ENCODE measurements around the gene IFITM1.
"Not testable (repeated sequence)": the region's sequence is repeated elsewhere in the genome, so short reads cannot be mapped to it uniquely, and the experiment has no call there.

Gene IFITM1

GRCh38 chr11:282630-283360, 31.0 kb upstream of the IFITM1 start:
- no peak for DNase-seq

DNA sequence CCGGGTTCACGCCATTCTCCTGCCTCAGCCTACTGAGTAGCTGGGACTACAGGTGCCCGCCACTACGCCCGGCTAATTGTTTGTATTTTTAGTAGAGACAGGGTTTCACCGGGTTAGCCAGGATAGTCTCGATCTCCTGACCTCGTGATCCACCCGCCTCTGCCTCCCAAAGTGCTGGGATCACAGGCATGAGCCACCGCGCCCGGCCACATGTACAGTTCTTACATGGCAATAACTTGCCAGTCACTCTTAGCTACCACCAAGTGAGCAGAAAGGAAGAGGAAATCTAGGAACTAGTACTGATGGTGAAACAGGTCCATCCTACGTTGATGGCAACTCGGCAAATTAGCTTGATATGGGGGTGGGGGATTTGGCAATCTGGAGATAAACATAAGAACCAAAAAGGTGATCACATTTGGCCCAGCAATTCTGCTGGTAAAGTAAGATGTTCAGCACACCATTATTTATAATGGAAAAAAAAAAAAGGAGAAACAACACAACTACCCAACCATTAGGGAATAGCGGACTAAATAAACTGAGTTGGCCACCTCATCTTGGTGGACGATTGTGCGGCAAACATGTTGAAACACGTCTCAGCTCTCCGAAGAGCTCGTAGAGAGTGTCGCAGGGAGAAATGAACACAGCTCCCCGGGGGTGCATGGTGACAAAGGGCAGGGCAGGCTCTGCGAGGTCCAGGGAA, 30.3 kb upstream of the IFITM1 start:
- no peak for DNase-seq

DNA sequence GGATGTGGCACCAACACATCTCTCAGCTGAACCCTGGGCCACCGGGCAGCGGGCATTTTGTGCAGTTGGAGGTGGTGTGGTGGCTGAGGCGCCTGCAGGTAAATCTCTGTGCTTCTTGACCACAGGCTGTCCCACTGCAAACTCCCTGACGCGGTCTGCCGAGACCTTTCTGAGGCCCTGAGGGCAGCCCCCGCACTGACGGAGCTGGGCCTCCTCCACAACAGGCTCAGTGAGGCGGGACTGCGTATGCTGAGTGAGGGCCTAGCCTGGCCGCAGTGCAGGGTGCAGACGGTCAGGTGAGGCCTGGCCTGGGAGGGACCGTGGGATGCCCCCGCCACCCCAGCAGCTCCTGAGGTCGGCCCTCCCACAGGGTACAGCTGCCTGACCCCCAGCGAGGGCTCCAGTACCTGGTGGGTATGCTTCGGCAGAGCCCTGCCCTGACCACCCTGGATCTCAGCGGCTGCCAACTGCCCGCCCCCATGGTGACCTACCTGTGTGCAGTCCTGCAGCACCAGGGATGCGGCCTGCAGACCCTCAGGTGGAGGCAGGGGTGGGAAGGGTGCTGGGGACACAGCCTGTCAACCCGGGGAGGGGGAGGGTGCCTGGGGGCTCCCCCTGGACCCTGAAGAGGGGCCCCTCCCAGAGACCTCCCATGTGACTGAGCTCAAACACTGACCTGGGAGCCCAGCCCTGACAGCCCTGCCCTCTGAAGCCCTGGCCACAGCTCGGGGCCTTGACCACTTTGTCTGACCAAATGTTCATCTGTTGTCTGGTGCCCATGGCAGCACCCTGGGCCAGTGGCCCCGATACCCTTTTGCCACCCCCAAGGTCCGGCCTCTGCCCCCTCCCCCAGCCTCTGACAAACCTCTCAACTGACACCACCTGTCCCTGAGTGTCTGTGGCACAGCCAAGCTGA, 29.5 kb upstream of the IFITM1 start:
- peak; percentile 27 for DNase-seq

DNA sequence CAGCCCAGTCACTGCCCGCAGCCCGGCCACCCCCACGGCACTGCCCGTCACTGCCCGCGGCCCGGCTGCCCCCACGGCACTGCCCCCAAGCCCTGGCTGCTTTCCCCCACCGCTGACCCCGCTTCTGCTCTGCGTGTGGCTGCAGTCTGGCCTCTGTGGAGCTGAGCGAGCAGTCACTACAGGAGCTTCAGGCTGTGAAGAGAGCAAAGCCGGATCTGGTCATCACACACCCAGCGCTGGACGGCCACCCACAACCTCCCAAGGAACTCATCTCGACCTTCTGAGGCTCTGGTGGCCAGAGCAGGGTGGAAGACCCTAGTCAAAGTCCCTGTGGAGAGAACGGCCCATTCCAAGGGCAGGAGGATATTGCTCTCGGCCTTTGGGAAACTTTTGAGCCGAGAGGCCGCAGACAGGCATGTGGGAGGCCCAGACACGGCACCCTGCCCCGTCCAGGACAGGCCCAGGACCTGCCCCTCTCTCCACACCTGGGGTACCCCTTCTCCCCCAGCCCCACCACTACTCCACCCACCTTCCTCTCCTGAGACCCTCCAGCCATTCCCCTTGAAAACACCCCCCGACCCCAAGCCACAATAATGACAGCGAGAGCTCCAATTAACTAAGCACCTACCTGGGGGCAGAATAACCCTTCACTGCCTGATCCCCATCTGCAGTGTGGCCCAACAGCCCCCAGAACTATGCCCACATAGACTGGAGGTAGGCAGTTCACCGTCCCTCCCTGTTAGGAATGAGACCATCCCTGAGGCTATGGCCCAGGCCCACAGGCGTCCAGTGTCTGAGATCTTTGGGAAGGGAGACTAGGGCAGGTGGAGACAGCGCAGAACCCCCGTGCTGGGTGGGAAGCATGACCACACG, 28.6 kb upstream of the IFITM1 start:
- peak; percentile 16 for DNase-seq

DNA sequence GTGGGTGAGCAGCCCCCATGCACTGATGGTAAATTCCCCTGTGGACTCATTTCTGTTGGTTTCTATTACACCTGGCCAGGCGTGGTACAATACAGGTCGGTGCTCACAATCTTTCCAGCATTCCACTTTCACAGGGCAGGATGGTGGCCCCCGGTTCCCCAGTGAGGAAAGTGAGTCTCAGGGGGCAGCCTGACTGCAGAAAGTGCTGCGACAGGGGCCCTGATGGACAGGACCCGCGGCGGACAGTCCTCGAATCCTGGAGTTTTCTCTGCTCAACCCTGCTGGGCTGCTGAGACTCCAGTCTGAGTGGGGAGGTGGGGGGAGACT, 28.0 kb upstream of the IFITM1 start:
- no peak for DNase-seq

DNA sequence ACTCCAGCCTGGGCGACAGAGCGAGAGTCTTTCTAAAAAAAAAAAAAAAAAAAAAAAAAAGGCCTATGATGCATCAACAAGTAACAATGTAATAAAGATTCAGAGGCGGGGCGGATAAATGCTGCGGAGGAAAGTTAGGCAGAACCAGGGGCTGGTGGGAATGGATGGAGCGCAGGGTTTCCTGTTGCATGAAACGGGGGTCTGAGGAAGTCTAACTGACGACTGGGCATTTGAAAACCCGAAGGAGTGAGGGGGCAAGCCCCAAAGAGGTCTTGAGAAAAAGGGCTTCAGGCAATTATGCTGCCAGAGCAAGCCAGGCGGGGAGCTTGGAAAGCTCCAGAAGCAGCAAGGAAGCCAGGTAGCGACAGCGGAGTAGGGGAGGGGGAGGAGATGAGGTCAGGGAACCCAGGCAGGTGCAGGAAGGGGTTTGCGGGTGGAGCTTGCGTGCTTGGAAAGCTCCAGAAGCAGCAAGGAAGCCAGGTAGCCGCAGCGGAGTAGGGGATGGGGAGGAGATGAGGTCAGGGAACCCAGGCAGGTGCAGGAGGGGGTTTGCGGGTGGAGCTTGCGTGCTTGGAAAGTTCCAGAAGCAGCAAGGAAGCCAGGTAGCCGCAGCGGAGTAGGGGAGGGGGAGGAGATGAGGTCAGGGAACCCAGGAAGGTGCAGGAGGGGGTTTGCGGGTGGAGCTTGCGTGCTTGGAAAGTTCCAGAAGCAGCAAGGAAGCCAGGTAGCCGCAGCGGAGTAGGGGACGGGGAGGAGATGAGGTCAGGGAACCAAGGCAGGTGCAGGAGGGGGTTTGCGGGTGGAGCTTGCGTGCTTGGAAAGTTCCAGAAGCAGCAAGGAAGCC, 26.6 kb upstream of the IFITM1 start:
- DNase-seq: not testable (repeated sequence)

DNA sequence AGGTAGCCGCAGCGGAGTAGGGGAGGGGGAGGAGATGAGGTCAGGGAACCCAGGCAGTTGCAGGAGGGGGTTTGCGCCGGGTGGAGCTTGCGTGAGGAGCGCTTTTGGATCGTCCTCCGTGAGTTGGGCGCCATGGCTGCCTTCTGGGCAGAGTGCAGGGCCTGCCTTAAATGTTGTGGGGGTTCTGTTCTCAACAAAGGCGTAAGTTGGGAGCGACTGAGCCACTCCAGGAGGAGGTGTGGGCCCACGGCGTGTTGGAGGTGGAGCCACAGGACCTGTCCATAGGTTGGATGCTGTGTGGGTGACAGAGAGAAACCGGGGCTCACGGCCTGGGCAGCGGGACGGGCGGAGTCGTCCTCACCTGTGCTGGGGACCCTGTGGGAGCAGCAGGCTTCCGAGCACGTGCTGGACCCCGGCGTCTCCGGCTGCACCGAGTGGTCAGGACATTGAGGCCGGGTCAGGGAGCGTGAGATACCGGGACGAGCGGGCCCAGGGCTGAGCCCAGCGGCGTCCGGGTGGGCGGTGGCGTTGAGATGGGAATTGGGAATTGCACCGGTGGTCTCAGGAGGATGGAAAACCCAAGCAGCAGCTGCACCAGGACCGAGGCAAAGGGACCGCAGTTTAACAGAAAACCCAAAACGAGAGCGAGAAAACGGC, 25.9 kb upstream of the IFITM1 start:
- peak; percentile 21 for DNase-seq

GRCh38 chr11:288478-289397, 25.1 kb upstream of the IFITM1 start, which contains the start of gene PGGHG:
PGGHG (plus strand) TSS chr11:289126; CDS start chr11:289817, 691 bp downstream.
- DNase-seq: peak; percentile 74

DNA sequence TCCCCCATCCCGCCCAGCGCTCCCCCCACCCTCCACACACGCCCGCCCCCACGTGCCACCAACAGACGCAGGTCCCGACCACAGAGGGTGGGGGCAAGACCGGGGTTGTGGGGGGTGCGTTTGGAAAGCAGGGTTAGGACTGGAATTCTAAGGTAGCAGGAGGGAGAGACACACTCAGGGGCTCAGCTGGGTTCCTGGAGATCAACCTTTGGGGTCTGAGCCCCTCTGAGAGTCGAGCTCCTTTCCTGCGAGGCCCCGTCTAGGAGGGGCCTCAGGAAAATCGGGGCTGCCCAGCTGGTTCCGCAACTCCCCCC, 24.5 kb upstream of the IFITM1 start:
- DNase-seq: no peak

- peak; percentile 37 for DNase-seq
Observed at GRCh38 chr11:289712-290620, 23.9 kb upstream of the IFITM1 start.

DNA sequence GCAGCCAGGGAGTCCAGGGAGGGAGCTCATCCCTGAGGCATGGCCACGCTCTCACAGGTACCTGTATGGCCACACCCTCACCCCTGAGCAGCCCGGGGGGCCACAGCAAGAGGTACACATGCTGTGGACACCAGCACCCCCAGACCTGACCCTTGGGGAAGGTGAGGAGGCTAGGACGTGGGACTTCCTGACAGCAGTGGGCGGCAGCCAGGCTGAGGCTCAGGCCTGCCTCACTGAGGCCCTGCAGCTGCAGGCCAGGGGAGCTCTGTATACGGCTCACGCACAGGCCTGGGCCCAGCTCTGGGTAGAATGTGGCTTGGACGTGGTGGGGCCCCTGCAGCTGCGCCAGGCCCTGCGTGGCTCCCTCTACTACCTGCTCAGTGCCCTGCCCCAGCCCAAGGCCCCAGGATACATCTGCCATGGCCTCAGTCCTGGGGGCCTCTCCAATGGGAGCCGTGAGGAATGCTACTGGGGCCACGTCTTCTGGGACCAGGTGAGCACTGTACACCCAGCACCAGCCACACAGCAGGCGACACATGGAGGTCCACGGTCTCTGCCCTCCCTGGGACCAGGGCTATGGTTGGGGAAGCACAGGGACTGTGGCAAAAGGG, 23.1 kb upstream of the IFITM1 start:
- DNase-seq: peak; percentile 21

- DNase-seq: peak; percentile 22
Observed at GRCh38 chr11:291281-292210, 22.3 kb upstream of the IFITM1 start.

DNA sequence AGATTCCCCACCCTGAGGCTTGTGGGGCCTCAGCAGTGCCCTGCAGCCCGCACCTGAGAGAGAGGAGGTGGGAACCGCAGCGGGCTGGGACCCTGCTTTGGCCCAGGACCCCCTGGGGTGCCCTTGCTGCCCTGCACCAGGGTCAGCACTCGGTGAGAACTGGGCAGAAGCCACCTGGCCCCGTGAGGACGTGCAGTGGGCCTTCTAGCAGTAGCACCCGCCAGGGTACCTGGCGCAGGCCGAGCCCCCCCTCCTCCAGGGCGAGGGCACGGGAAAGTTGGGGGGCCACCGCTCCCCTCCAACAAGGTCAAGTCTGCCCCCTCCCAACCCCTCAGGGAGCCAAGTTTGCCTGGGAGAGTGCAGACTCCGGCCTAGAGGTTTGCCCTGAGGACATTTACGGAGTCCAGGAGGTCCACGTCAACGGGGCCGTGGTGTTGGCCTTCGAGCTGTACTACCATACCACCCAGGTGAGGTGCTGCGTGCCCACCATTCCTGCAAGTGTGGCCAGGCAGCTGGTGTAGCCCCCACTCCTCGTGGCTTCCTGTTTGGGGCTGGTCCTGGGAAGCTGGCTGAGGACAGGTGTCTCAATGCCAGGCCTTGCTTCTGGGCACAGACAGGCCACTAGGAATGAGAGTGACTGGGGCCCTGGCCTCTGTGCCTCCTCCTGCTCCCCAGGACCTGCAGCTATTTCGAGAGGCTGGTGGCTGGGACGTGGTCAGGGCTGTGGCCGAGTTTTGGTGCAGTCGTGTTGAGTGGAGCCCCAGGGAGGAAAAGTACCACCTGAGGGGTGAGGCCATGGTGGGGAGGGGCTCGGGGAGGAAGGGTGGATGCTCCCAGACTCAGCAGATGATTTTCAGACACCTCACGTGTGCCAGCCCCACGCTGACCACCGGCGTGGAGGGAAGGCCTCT, 21.4 kb upstream of the IFITM1 start:
- peak; percentile 30 for DNase-seq

DNA sequence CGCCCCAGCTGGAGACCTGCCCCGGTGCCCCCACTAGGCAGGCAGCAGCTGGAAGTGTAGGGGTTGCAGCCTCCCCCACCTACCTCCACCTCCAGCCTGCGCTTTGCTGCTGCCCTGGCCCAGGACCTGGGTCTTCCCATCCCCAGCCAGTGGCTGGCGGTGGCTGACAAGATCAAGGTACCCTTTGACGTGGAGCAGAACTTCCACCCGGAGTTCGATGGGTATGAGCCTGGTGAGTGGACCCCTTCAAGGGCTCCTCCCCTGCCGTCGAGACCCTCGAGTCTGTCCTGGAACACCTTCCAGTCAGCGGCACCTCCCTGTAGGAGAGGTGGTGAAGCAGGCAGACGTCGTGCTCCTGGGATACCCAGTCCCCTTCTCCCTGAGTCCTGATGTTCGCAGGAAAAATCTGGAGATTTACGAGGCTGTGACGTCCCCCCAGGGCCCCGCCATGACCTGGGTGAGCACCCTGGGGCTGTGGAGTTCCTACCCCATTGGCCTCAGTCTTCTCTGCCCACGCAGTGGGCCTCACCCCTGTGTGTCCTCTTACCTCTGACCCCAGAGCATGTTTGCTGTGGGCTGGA, 20.5 kb upstream of the IFITM1 start:
- DNase-seq: peak; percentile 25

- DNase-seq: peak; percentile 32
Observed at GRCh38 chr11:293852-294661, 19.8 kb upstream of the IFITM1 start.
